Gastrocnemius medialis (tissue), 4 donors: Measurements from ENCODE around the gene ADRA2C. TPM values are rescaled to one million over a fixed set of nuclear protein-coding genes. Genes with fewer than 3 reads are reported as not detected.

Experiments used
- ATAC-seq, 2 donors: fragments of 150-250 bp; one replicate each; pipeline ENCODE4 v1.9.1; 2016
- DNase-seq, 2 donors: peaks; one replicate each; pipeline ENCODE4 v3.0.0-alpha.2; 2019
- H3K27ac ChIP-seq, 4 donors: fragments of 200-600 bp; sonication (generic); 1 replicate in 1 of 4; 2 replicates in 3 of 4; pipeline ENCODE4 v1.5.1; 2016 to 2018; ENCODE audit warnings: mild to moderate bottlenecking in 2 of 4, moderate library complexity in 1 of 4
- H3K27me3 ChIP-seq, 3 donors: fragments of 200-600 bp; sonication (generic) in 2 of 3; 1 replicate in 1 of 3; 2 replicates in 2 of 3; pipeline versions ENCODE4 v1.5.1 to v1.6.0; 2016 to 2019; ENCODE audit warnings: mild to moderate bottlenecking in 1 of 3, moderate library complexity in 1 of 3
- H3K36me3 ChIP-seq, 2 donors: fragments of 200-600 bp; sonication (generic) in 1 of 2; one replicate each; pipeline ENCODE4 v1.5.1; 2017 to 2018
- H3K4me1 ChIP-seq, 2 donors: fragments of 200-600 bp; sonication (generic) in 1 of 2; one replicate each; pipeline ENCODE4 v1.5.1; 2016 to 2017; ENCODE audit warnings: mild to moderate bottlenecking in 2 of 2
- H3K4me3 ChIP-seq, 4 donors: fragments of 200-600 bp; sonication (generic) in 3 of 4; 1 replicate in 1 of 4; 2 replicates in 3 of 4; pipeline ENCODE4 v1.5.1; 2016 to 2019; ENCODE audit warnings: mild to moderate bottlenecking in 2 of 4
- H3K9me3 ChIP-seq, 3 donors: fragments of 200-600 bp; sonication (generic) in 2 of 3; 1 replicate in 1 of 3; 2 replicates in 2 of 3; pipeline ENCODE4 v1.5.1; 2016 to 2019
- POLR2A ChIP-seq, 2 donors: fragments of 450-650 bp; IDR thresholded peaks; one replicate each; pipeline ENCODE4 v1.6.1; 2017; ENCODE audit warnings: antibody characterized with exemption in 2 of 2, mild to moderate bottlenecking in 2 of 2, moderate library complexity in 2 of 2
- in situ Hi-C, 4 donors: fragments of 200-750 bp; cut with MboI; loops; one replicate each; pipeline versions ENCODE4 v1.15.0 to v1.8.0; 2017; ENCODE audit warnings: low sequenced_read_pairs in 4 of 4
- intact Hi-C: fragments of 100-400 bp; cut with DNase I; formaldehyde crosslinking; loops from one replicate; pipeline ENCODE4 v1.15.1; 2023; ENCODE audit warnings: low total_unique reads
- total RNA-seq, 4 donors: library from RNA; depleted of rRNA; stranded (reverse); fragments of >200 nt; gene quantifications; one replicate each; pipeline versions ENCODE4 v1.1.0 to v1.2.3, GENCODE V29; 2016
- TF ChIP-seq, protein P1 (sequence below), 5 experiments: fragments of 450-650 bp in 3 of 5; fragments of 200-600 bp in 2 of 5; sonication (generic) in 2 of 5; IDR thresholded peaks in 4 of 5; conservative IDR thresholded peaks in 1 of 5; 1 replicate in 4 of 5; 2 replicates in 1 of 5; pipeline ENCODE4 v1.5.1; 2016 to 2019; ENCODE audit warnings: antibody characterized with exemption in 5 of 5, mild to moderate bottlenecking in 3 of 5, moderate library complexity in 3 of 5

Gene ADRA2C
- total RNA-seq, 4 donors from 2014 or later: 2.5 to 7.9 (median 4.8) TPM

DNA sequence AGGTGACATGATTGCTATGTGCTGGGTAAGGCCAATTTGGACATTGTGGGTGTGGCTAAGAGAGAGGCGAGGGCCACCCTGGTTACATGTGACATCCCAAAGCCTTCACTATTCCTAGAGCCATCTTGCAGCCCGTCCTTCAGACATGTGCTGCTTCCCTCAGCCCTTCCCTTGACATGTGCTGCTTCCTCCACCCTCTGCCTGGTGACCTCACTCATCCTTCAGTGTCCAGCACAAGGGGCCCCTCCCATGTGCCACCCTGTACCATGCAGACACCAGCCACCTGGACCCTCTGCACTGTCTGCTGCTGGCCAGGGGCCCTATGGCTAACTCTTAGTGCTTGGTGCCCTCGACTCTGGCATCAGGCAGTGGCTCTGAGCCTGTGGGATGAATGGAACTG is 27.4 kb downstream of the ADRA2C start:
- peaks cover 19 to 20% (median 20%) of the 10 kb centered on the region in 3 donors for H3K27me3 ChIP-seq
- H3K4me1 ChIP-seq: no peaks in the 10 kb centered on the region
- TF ChIP-seq POLR2A (IDR thresholded peaks at IDR 0.05): no peak
- TF ChIP-seq, protein P1, sequence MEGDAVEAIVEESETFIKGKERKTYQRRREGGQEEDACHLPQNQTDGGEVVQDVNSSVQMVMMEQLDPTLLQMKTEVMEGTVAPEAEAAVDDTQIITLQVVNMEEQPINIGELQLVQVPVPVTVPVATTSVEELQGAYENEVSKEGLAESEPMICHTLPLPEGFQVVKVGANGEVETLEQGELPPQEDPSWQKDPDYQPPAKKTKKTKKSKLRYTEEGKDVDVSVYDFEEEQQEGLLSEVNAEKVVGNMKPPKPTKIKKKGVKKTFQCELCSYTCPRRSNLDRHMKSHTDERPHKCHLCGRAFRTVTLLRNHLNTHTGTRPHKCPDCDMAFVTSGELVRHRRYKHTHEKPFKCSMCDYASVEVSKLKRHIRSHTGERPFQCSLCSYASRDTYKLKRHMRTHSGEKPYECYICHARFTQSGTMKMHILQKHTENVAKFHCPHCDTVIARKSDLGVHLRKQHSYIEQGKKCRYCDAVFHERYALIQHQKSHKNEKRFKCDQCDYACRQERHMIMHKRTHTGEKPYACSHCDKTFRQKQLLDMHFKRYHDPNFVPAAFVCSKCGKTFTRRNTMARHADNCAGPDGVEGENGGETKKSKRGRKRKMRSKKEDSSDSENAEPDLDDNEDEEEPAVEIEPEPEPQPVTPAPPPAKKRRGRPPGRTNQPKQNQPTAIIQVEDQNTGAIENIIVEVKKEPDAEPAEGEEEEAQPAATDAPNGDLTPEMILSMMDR (IDR thresholded peaks at IDR 0.05 in 4 of 5, conservative IDR thresholded peaks at IDR 0.05 in 1 of 5): no peak
- in situ Hi-C loops (no loop called here), intact Hi-C loops (no loop called here)
- DNase-seq (no peak), ATAC-seq (no peak)
- H3K4me3 ChIP-seq: no peak overlapping the region
- no peaks in the 10 kb centered on the region for H3K9me3 ChIP-seq
- no peaks in the 10 kb centered on the region for H3K36me3 ChIP-seq
- H3K27ac ChIP-seq: no peak overlapping the region

DNA sequence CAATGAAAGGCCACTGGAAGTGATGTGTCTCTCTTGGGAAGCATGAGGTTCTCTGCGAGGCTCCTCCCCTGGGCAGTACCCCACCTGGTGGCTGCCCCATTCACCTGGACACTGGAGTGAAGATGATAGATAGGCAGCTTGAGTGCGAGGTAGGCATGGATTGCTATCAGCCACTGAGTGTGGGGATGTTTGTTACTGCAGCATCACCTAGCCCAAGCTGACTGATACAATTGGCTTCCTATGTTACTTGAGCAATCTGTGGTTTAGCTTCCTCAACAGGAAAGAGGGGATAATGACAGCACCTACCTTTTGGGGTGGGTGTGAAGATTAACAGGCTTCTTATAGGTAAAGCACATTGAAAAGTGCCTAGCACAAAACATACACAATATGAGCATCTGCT is 30.8 kb downstream of the ADRA2C start:
- Histone ChIP-seq H3K36me3 (no peaks in the 10 kb centered on the region), H3K27me3 (peaks cover 18 to 24% (median 20%) of the 10 kb centered on the region in 3 donors), H3K4me3 (no peak overlapping the region), H3K9me3 (no peaks in the 10 kb centered on the region), H3K4me1 (no peaks in the 10 kb centered on the region), H3K27ac (no peak overlapping the region)
- no peak for DNase-seq
- TF ChIP-seq, protein P1 (IDR thresholded peaks at IDR 0.05 in 4 of 5, conservative IDR thresholded peaks at IDR 0.05 in 1 of 5): no peak
- TF ChIP-seq POLR2A (IDR thresholded peaks at IDR 0.05): no peak
- intact Hi-C loops (no loop called here), in situ Hi-C loops (no loop called here)
- no peak for ATAC-seq

DNA sequence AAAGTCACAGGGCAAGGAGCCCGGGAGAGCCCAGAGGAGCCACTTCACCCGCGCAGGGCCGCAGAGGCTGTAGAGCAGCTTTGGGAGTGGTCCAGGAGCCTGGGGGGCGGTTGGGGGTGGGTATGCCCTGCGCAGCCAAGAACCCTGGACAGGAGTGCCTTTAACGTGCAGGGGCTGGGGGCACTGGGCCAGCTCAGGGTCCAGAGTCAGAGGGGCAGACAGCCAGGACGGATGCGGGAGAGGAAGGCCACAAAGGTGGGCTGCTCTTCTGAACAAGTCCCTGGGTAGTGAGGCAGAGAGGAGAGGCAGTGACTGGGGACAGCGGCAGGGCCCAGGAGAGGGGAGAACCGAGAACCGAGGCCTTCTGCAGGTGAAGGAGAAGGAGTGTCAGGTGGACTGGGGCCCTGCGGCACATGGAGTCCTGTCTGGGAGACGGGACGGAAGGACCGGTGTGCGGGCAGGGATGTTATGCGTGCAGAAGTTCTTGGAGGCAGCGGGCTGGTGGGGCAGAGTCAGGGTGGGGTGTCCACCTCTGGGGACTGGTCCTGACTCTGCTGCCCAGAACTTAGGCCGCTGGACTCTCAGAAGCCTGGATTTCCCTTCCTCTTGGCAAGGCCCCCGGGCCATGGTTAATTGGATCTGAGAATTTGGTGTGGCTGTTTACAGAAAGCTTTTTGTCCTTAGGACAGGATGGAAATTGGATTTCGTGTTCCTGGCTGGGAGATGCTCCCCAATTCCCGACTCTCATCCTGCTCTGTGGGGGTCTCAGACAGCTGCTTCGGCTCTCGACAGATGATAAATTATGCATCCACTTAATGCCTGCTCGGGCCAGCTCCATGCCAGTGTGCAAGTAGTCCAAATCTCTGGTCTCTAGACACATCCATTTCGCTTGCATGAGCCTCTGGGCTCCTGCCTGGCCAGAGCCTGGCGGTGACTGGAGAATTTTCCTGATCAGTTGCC is 31.9 kb downstream of the ADRA2C start:
- Histone ChIP-seq H3K27me3 (peaks cover 23 to 24% (median 24%) of the 10 kb centered on the region in 3 donors), H3K9me3 (no peaks in the 10 kb centered on the region), H3K27ac (no peak overlapping the region), H3K36me3 (no peaks in the 10 kb centered on the region), H3K4me1 (no peaks in the 10 kb centered on the region), H3K4me3 (no peak overlapping the region)
- intact Hi-C loops: no loop called here
- in situ Hi-C loops: no loop called here
- ATAC-seq: no peak
- no peak for DNase-seq
- no peak for TF ChIP-seq POLR2A (IDR thresholded peaks at IDR 0.05)
- TF ChIP-seq, protein P1 (IDR thresholded peaks at IDR 0.05 in 4 of 5, conservative IDR thresholded peaks at IDR 0.05 in 1 of 5): no peak

DNA sequence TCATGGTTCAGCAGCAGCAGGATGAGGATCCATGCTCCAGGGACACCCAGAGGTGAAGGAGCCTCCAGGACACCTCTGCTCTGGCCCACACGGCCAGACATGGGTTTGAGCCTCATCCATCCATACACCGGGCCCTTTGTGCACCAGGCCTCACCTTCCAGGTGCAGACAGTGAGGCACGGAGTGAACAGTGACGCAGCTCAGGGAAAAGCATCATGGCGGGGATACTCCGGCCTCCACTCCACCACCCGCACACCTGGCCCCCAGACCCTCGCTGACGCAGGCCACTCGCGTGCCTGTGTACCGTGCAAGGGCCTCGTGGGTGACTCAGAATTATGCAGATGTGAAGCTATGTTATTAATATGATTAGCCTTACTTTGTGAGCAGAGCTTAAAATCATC is 33.3 kb downstream of the ADRA2C start:
- Histone ChIP-seq H3K27me3 (peaks cover 17 to 24% (median 18%) of the 10 kb centered on the region in 3 donors), H3K27ac (no peak overlapping the region), H3K4me1 (no peaks in the 10 kb centered on the region), H3K4me3 (no peak overlapping the region), H3K9me3 (no peaks in the 10 kb centered on the region), H3K36me3 (no peaks in the 10 kb centered on the region)
- DNase-seq: no peak
- in situ Hi-C loops (no loop called here), intact Hi-C loops (no loop called here)
- ATAC-seq: no peak
- no peak for TF ChIP-seq POLR2A (IDR thresholded peaks at IDR 0.05)
- TF ChIP-seq, protein P1 (IDR thresholded peaks at IDR 0.05 in 4 of 5, conservative IDR thresholded peaks at IDR 0.05 in 1 of 5): no peak
